Lower leg skin (tissue), 3 donors: Measurements from ENCODE around the gene RPL36.

ENCODE experiments used
- POLR2A ChIP-seq, 2 donors: fragments of 450-650 bp; IDR thresholded peaks; one replicate each; pipeline ENCODE4 v1.6.1; 2016 to 2017; ENCODE audit warnings: antibody characterized with exemption in 2 of 2, mild to moderate bottlenecking in 1 of 2, moderate library complexity in 1 of 2
- TF ChIP-seq, protein P1 (sequence below), 3 donors: fragments of 450-650 bp; IDR thresholded peaks; one replicate each; pipeline ENCODE4 v1.5.1; 2016; ENCODE audit warnings: antibody characterized with exemption in 3 of 3, mild to moderate bottlenecking in 3 of 3, moderate library complexity in 2 of 3

DNA sequence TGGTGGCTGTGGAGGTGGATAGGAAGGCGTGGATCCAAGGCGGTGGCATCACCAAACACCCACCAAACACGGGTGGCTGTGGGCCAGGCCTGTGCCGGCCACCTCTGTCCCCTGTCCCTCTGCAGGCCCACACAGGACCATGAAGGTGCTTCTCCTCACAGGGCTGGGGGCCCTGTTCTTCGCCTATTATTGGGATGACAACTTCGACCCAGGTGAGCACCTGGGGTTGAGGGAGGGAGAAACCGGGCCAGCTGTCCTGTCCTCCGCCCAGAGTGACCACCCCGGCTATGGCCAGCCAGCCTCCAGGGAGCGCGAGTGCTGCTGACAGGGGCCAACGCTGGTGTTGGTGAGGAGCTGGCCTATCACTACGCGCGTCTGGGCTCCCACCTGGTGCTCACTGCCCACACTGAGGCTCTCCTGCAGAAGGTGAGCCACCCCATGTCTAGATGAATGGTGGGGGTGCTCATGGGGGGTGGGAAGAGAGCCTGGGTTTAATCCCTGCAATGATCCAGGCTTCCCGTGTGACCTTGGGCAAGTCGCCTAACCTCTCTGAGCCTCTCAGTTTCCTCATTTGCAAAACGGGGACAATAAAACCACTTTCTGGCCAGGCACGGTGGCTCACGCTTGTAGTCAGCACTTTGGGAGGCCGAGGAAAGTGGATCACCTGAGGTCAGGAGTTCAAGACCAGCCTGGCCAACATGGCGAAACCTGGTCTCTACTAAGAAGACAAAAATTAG, 5.2 kb upstream of the RPL36 start:
- no peak for TF ChIP-seq POLR2A (IDR thresholded peaks at IDR 0.05)
- TF ChIP-seq, protein P1, sequence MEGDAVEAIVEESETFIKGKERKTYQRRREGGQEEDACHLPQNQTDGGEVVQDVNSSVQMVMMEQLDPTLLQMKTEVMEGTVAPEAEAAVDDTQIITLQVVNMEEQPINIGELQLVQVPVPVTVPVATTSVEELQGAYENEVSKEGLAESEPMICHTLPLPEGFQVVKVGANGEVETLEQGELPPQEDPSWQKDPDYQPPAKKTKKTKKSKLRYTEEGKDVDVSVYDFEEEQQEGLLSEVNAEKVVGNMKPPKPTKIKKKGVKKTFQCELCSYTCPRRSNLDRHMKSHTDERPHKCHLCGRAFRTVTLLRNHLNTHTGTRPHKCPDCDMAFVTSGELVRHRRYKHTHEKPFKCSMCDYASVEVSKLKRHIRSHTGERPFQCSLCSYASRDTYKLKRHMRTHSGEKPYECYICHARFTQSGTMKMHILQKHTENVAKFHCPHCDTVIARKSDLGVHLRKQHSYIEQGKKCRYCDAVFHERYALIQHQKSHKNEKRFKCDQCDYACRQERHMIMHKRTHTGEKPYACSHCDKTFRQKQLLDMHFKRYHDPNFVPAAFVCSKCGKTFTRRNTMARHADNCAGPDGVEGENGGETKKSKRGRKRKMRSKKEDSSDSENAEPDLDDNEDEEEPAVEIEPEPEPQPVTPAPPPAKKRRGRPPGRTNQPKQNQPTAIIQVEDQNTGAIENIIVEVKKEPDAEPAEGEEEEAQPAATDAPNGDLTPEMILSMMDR (IDR thresholded peaks at IDR 0.05): no peak
